Coronary artery (tissue), 2 donors: Measurements from ENCODE around the gene PRPSAP1.

Experiments used
- DNase-seq: peaks from one replicate; pipeline ENCODE4 v3.0.0-alpha.2; 2017; ENCODE audit warnings: low spot score
- H3K27ac ChIP-seq, 2 donors: fragments of 200-600 bp; sonication (generic); one replicate each; pipeline ENCODE4 v1.5.1; 2016 to 2019
- H3K4me3 ChIP-seq: fragments of 200-600 bp; sonication (generic); 2 replicates; pipeline ENCODE4 v1.5.1; 2016; ENCODE audit warnings: mild to moderate bottlenecking, moderate library complexity
- CTCF ChIP-seq: fragments of 200-600 bp; sonication (generic); IDR thresholded peaks from one replicate; pipeline ENCODE4 v1.5.1; 2019; ENCODE audit warnings: antibody characterized with exemption

Gene PRPSAP1

GRCh38 chr17:76272541-76273444 lies 80.9 kb downstream of the PRPSAP1 start:
- TF ChIP-seq CTCF: no peak
- H3K4me3 ChIP-seq: peak overlapping the region; percentile 66
- DNase-seq: no peak
- peak overlapping the region in 1 of 2 donors; percentile 46 for H3K27ac ChIP-seq

GRCh38 chr17:76271669-76272540 lies 81.8 kb downstream of the PRPSAP1 start:
- no peak for TF ChIP-seq CTCF
- Histone ChIP-seq H3K27ac (peak overlapping the region in 1 of 2 donors; percentile 46), H3K4me3 (peak overlapping the region; percentile 66)
- no peak for DNase-seq

- Histone ChIP-seq H3K4me3 (peak overlapping the region; percentile 66), H3K27ac (peak overlapping the region in 1 of 2 donors; percentile 46)
- no peak for TF ChIP-seq CTCF
- no peak for DNase-seq
These were observed 82.7 kb downstream of the PRPSAP1 start for GRCh38 chr17:76270770-76271668.

GRCh38 chr17:76270127-76270592 lies 83.6 kb downstream of the PRPSAP1 start:
- Histone ChIP-seq H3K4me3 (no peak overlapping the region), H3K27ac (no peak overlapping the region)
- no peak for DNase-seq

GRCh38 chr17:76268991-76269981 lies 84.4 kb downstream of the PRPSAP1 start:
- DNase-seq: no peak
- H3K27ac ChIP-seq: peak overlapping the region; percentile 6 to 78
- TF ChIP-seq CTCF: no peak
- peak overlapping the region; percentile 57 for H3K4me3 ChIP-seq

More at GRCh38 chr17:76270127-76270592, 83.6 kb downstream of the PRPSAP1 start:
- no peak for TF ChIP-seq CTCF
